HCT116 (cell line): Measurements from ENCODE around the gene IQGAP2. TPM values are rescaled to one million over a fixed set of nuclear protein-coding genes. Genes with fewer than 3 reads are reported as not detected.

Source experiments
- ATAC-seq: fragments of 200-7000 bp; cut with Tn5 transposase; 2 replicates; pipeline ENCODE4 v1.9.1; 2020; ENCODE audit warnings: mild to moderate bottlenecking, moderate library complexity
- BruUV-seq: library from RNA; stranded (reverse); fragments of 400-500 nt; replicated peaks from 2 replicates; lab custom pipeline; 2021; lab: Mats Ljungman, UMichigan
- CTCF ChIA-PET: fragments of 300-600 bp; sonication (Branson Sonifier 250); formaldehyde crosslinking; loops from one replicate; lab custom pipeline; 2021; ENCODE audit warnings: antibody characterized with exemption; lab: Charles Lee
- POLR2A ChIA-PET: fragments of 300-600, 350-600 bp; sonication (Branson Sonifier 250); formaldehyde crosslinking; loops from one replicate; lab custom pipeline; 2021; ENCODE audit warnings: antibody characterized with exemption; lab: Charles Lee
- RAD21 ChIA-PET, 2 experiments: fragments of 300-600 bp; sonication (Branson Sonifier 250); formaldehyde crosslinking; loops; one replicate each; lab custom pipeline; 2023; ENCODE audit warnings: low total read pairs in 2 of 2; ENCODE audit not compliant: uncharacterized antibody in 2 of 2, unreplicated experiment in 2 of 2, low non-redundant PET in 1 of 2; lab: Charles Lee
- DNase-seq: peaks from one replicate; pipeline ENCODE4 v3.0.0-alpha.2; 2010; ENCODE audit warnings: low read depth, low spot score
- H2AFZ ChIP-seq: fragments of 200-600 bp; shearing (Covaris generic), sonication (generic); 2 replicates; pipeline ENCODE4 v1.6.1; 2017; ENCODE audit warnings: low read depth, mixed run types, mixed read lengths, antibody characterized with exemption, low read length; ENCODE audit not compliant: poor library complexity, severe bottlenecking
- H3K27ac ChIP-seq: 2 replicates; pipeline ENCODE4 v1.5.1; 2012; ENCODE audit warnings: low read depth, low read length
- H3K27me3 ChIP-seq: fragments of 200-600 bp; sonication (generic); 2 replicates; pipeline ENCODE4 v1.6.1; 2016; ENCODE audit warnings: mixed run types, low read length, mixed read lengths; ENCODE audit not compliant: insufficient read depth
- H3K36me3 ChIP-seq, 2 experiments: fragments of 200-500 bp in 1 of 2; fragments of 200-600 bp in 1 of 2; sonication (Bioruptor generic) in 1 of 2; sonication (generic) in 1 of 2; 2 replicates each; pipeline versions ENCODE4 v1.5.1 to v1.6.1; 2014 to 2016; ENCODE audit warnings: low read length in 2 of 2, inconsistent platforms in 1 of 2, mixed read lengths in 1 of 2, mixed run types in 1 of 2; ENCODE audit not compliant: insufficient read depth in 2 of 2, control insufficient read depth in 1 of 2
- H3K4me1 ChIP-seq, 2 experiments: fragments of 200-600 bp in 1 of 2; sonication (generic) in 1 of 2; 2 replicates each; pipeline versions ENCODE4 v1.5.1 to v1.6.1; 2012 to 2017; ENCODE audit warnings: low read length in 2 of 2, inconsistent platforms in 1 of 2, mild to moderate bottlenecking in 1 of 2, mixed read lengths in 1 of 2, mixed run types in 1 of 2, moderate library complexity in 1 of 2; ENCODE audit not compliant: insufficient read depth in 2 of 2, control insufficient read depth in 1 of 2
- H3K4me2 ChIP-seq: fragments of 200-600 bp; sonication (generic); 2 replicates; pipeline ENCODE4 v1.6.1; 2017; ENCODE audit warnings: mixed run types, low read length, mixed read lengths
- H3K4me3 ChIP-seq, 2 experiments: fragments of 200-600 bp in 1 of 2; sonication (generic) in 1 of 2; replicated peaks in 1 of 2; 2 replicates each; pipeline ENCODE4 v1.5.1; 2011 to 2016; ENCODE audit warnings: low read length in 2 of 2, control low read depth in 1 of 2, low read depth in 1 of 2, mild to moderate bottlenecking in 1 of 2, mixed read lengths in 1 of 2, mixed run types in 1 of 2
- H3K79me2 ChIP-seq: fragments of 200-600 bp; sonication (generic); 2 replicates; pipeline ENCODE4 v1.6.1; 2017; ENCODE audit warnings: mild to moderate bottlenecking, mixed run types, low read length, moderate library complexity, mixed read lengths; ENCODE audit not compliant: insufficient read depth
- H3K9ac ChIP-seq: fragments of 200-600 bp; sonication (generic); 2 replicates; pipeline ENCODE4 v1.6.1; 2016; ENCODE audit warnings: low read length, mixed read lengths
- H3K9me2 ChIP-seq: fragments of 200-600 bp; sonication (generic), shearing (Covaris generic); 2 replicates; pipeline ENCODE4 v1.6.1; 2017; ENCODE audit warnings: mixed run types, mild to moderate bottlenecking, moderate library complexity; ENCODE audit not compliant: insufficient read depth
- H3K9me3 ChIP-seq, 2 experiments: fragments of 200-500 bp in 1 of 2; fragments of 200-600 bp in 1 of 2; sonication (Bioruptor generic) in 1 of 2; sonication (generic) in 1 of 2; 2 replicates each; pipeline ENCODE4 v1.6.1; 2014 to 2017; ENCODE audit warnings: low read length in 2 of 2, mixed read lengths in 2 of 2, inconsistent platforms in 1 of 2, low read depth in 1 of 2, mild to moderate bottlenecking in 1 of 2, mixed run types in 1 of 2, moderate library complexity in 1 of 2; ENCODE audit not compliant: control insufficient read depth in 1 of 2, insufficient read depth in 1 of 2
- H4K20me1 ChIP-seq: fragments of 200-600 bp; sonication (generic), shearing (Covaris generic); 2 replicates; pipeline ENCODE4 v1.6.1; 2017; ENCODE audit warnings: mixed run types, mild to moderate bottlenecking, moderate library complexity; ENCODE audit not compliant: insufficient read depth
- ATF3 ChIP-seq: IDR thresholded peaks from 2 replicates; pipeline ENCODE4 v1.6.1; 2012
- EZH2 ChIP-seq: fragments of 200-600 bp; sonication (generic); IDR thresholded peaks from 2 replicates; pipeline ENCODE4 v1.6.1; 2017; ENCODE audit warnings: antibody characterized with exemption, mixed run types
- EZH2phosphoT487 ChIP-seq: fragments of 200-600 bp; IDR thresholded peaks from 2 replicates; pipeline ENCODE4 v1.6.1; 2018; ENCODE audit warnings: antibody characterized with exemption, borderline replicate concordance
- FOSL1 ChIP-seq: IDR thresholded peaks from 2 replicates; pipeline ENCODE4 v1.6.1; 2012; ENCODE audit warnings: low read depth
- JUND ChIP-seq: IDR thresholded peaks from 2 replicates; pipeline ENCODE4 v1.6.1; 2012
- MAX ChIP-seq: IDR thresholded peaks from 2 replicates; pipeline ENCODE4 v1.6.1; 2012
- POLR2A ChIP-seq: IDR thresholded peaks from 2 replicates; pipeline ENCODE4 v1.7.0; 2011; ENCODE audit warnings: borderline replicate concordance; ENCODE audit not compliant: insufficient read depth, insufficient read length; ENCODE audit errors: extremely low read depth
- RAD21 ChIP-seq: IDR thresholded peaks from 2 replicates; pipeline ENCODE4 v1.6.1; 2012; ENCODE audit warnings: low read depth, mild to moderate bottlenecking
- REST ChIP-seq: IDR thresholded peaks from 2 replicates; pipeline ENCODE4 v1.6.1; 2012; ENCODE audit warnings: low read depth
- SIN3A ChIP-seq: IDR thresholded peaks from 2 replicates; pipeline ENCODE4 v1.6.1; 2012; ENCODE audit warnings: low read depth
- SP1 ChIP-seq: IDR thresholded peaks from 2 replicates; pipeline ENCODE4 v1.6.1; 2012; ENCODE audit warnings: low read depth
- SRF ChIP-seq: IDR thresholded peaks from 2 replicates; pipeline ENCODE4 v1.6.1; 2012; ENCODE audit warnings: low read depth
- YY1 ChIP-seq: IDR thresholded peaks from 2 replicates; pipeline ENCODE4 v1.6.1; 2011; ENCODE audit warnings: low read length, low read depth, moderate library complexity, mild to moderate bottlenecking; ENCODE audit not compliant: insufficient replicate concordance; ENCODE audit errors: extremely low read depth
- ZFX ChIP-seq: fragments of 450-650 bp; IDR thresholded peaks from 2 replicates; pipeline ENCODE4 v1.6.1; 2017
- intact Hi-C: fragments of 100-400 bp; cut with micrococcal nuclease; formaldehyde crosslinking; loops from 2 replicates; pipeline ENCODE4 v1.10.0; 2022
- total RNA-seq: library from RNA; stranded (reverse); gene quantifications from one replicate; pipeline ENCODE4 v1.2.1, GENCODE V29; 2021; ENCODE audit not compliant: unreplicated experiment
- TF ChIP-seq, protein P1 (sequence below), 3 experiments: fragments of 200-600 bp in 1 of 3; sonication (generic) in 1 of 3; IDR thresholded peaks in 2 of 3; conservative IDR thresholded peaks in 1 of 3; 2 replicates each; pipeline ENCODE4 v1.5.1; 2012 to 2017; ENCODE audit warnings: low read depth in 2 of 3, low read length in 2 of 3, antibody characterized with exemption in 1 of 3, borderline replicate concordance in 1 of 3, control low read depth in 1 of 3, mild to moderate bottlenecking in 1 of 3, mixed read lengths in 1 of 3, mixed run types in 1 of 3, moderate library complexity in 1 of 3; ENCODE audit not compliant: insufficient read depth in 1 of 3

The IQGAP2 gene
- total RNA-seq, 1 experiment from 2014 or later, result 2.0 TPM

DNA sequence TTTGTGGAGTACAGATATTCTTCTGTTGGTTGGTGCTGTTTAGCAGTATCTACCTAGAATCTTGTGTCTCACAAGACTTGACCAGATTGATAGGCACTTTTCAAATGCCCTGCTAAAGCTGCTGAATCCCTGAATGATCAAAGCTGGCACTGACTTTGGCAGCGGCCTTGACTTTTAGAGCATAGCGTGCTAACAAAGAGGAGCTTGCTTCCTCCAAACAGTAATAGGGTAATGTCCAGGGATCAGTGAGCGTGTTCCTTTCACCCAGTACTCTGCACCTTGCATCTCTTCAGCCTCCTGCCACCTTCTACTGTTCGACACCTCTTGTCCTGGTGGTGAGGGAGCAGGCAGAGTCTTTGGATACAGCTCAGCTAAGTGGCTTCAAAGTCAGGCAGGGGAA is 100.8 kb downstream of the IQGAP2 start:
- Histone ChIP-seq H3K27me3 (no peaks in the 10 kb centered on the region), H3K79me2 (no peaks in the 10 kb centered on the region), H3K4me2 (no peak overlapping the region), H3K9ac (no peak overlapping the region), H3K9me3 (no peaks in the 10 kb centered on the region), H3K4me3 (no peak overlapping the region), H2AFZ (no peak overlapping the region), H3K27ac (no peak overlapping the region), H3K9me2 (no peaks in the 10 kb centered on the region), H4K20me1 (no peaks in the 10 kb centered on the region), H3K4me1 (no peaks in the 10 kb centered on the region), H3K36me3 (no peaks in the 10 kb centered on the region)
- TF ChIP-seq RAD21, result no peak
- TF ChIP-seq POLR2A, result no peak
- TF ChIP-seq SP1, result no peak
- TF ChIP-seq MAX, result no peak
- TF ChIP-seq SIN3A, result no peak
- TF ChIP-seq SRF, result no peak
- TF ChIP-seq ATF3, result no peak
- no peak for TF ChIP-seq YY1
- TF ChIP-seq EZH2phosphoT487, result no peak
- TF ChIP-seq, protein P1, sequence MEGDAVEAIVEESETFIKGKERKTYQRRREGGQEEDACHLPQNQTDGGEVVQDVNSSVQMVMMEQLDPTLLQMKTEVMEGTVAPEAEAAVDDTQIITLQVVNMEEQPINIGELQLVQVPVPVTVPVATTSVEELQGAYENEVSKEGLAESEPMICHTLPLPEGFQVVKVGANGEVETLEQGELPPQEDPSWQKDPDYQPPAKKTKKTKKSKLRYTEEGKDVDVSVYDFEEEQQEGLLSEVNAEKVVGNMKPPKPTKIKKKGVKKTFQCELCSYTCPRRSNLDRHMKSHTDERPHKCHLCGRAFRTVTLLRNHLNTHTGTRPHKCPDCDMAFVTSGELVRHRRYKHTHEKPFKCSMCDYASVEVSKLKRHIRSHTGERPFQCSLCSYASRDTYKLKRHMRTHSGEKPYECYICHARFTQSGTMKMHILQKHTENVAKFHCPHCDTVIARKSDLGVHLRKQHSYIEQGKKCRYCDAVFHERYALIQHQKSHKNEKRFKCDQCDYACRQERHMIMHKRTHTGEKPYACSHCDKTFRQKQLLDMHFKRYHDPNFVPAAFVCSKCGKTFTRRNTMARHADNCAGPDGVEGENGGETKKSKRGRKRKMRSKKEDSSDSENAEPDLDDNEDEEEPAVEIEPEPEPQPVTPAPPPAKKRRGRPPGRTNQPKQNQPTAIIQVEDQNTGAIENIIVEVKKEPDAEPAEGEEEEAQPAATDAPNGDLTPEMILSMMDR (IDR thresholded peaks at IDR 0.05 in 2 of 3, conservative IDR thresholded peaks at IDR 0.05 in 1 of 3; ENCODE audit: borderline replicate concordance in 1 of 3, insufficient read depth in 1 of 3, low read depth in 2 of 3, low read length in 2 of 3), result no peak
- TF ChIP-seq REST, result no peak
- TF ChIP-seq EZH2, result no peak
- TF ChIP-seq JUND, result no peak
- no peak for TF ChIP-seq FOSL1
- no peak for TF ChIP-seq ZFX
- DNase-seq, result no peak
- ATAC-seq, result no peak
- POLR2A ChIA-PET, result no interaction called here
- CTCF ChIA-PET, result no interaction called here
- no TSS peak for BruUV-seq
- RAD21 ChIA-PET, result no interaction called here
- intact Hi-C loops, result no loop called here
